T-helper 1 cell (primary cell): Measurements from ENCODE around the gene LIN52.
"Not testable (repeated sequence)": the region's sequence is repeated elsewhere in the genome, so short reads cannot be mapped to it uniquely, and the experiment has no call there.

Experiments
- DNase-seq, 5 donors: peaks; one replicate each; pipeline ENCODE4 v3.0.0-alpha.2; 2012 to 2020

LIN52 gene

DNA sequence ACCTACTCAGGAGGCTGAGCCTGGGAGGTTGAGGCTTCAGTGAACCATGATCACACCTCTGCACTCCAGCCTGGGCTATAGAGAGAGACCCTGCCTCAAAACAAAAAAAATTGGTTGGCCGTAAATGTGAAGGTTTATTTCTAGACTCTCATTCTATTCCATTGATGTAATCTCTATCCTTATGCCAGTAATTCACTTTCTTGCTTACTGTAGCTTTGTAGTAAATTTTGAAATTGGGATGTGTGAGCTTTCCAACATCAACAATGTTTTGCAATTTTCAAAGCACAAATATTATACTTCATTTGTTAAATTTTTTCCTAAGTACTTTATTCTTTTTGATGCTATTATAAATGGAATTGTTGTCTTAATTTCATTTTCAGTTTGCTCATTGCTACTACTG is 24.6 kb downstream of the LIN52 start:
- no peak for DNase-seq

GRCh38 chr14:74111395-74112216 is 26.9 kb downstream of the LIN52 start:
- peak in 1 of 5 donors; percentile 30 for DNase-seq

GRCh38 chr14:74125487-74125886 is 40.7 kb downstream of the LIN52 start:
- DNase-seq: not testable (repeated sequence)

- no peak for DNase-seq
These were observed 41.7 kb downstream of the LIN52 start for GRCh38 chr14:74126315-74127013.

DNA sequence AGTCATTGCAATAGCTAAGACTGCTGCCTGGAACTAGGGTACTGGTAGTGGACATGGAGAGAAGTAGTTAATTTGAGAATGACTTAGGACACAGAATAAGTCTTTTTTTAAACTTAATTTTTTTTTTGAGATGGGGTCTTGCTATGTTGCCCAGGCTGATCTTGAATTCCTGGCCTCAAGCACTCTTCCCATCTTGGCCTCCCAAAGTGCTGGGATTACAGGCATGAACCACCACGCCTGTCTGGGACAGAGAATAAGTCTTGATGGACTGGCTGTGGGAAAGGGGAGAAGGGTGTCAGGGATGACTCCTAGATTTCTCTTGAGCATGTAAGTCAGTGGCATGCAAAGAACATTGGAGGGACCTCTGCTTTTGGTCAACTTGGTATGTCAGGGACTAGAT is 42.9 kb downstream of the LIN52 start:
- no peak for DNase-seq

GRCh38 chr14:74133833-74134481 is 49.2 kb downstream of the LIN52 start:
- no peak for DNase-seq

DNA sequence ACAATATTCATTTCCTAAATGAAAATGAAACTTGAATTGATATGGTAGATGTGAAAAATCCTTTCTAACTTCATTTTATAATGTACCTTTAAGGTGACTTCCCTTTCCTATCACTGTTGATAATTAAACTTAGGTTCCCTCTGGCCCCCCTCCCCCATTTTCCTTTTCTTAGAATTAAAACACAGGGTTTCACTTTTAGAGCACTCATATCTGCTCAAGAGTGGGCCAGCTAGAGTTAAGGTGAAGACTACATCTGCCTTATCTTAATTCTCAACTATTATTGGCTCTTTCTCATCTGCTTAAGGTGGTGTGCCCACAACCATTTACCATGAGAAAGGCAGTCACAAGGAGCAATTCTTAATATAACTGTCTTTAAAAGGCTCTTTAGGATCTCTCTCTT is 49.7 kb downstream of the LIN52 start:
- DNase-seq: no peak

GRCh38 chr14:74135426-74135825 is 50.7 kb downstream of the LIN52 start:
- no peak for DNase-seq

GRCh38 chr14:74140374-74140850 is 55.7 kb downstream of the LIN52 start:
- DNase-seq: no peak

DNA sequence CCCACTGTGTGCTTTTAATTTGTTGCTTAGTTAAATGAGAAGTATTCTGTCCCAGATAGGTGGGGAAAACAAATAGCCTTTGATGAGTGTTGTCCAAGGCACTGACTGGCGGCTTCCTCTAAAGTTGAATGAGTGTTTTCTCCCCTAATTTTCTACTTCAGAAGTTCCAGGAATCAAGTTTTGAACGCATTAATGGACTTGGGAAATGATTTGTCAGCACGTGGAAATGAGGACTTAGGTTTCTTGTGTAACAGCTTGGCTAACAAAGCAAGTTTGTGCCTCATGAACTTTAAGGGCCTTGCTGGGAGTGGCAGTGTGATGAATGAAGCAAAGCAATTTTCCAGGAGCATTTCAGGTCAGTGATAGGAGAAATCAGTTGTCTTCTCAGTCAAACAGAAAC is 56.9 kb downstream of the LIN52 start:
- DNase-seq: no peak

DNA sequence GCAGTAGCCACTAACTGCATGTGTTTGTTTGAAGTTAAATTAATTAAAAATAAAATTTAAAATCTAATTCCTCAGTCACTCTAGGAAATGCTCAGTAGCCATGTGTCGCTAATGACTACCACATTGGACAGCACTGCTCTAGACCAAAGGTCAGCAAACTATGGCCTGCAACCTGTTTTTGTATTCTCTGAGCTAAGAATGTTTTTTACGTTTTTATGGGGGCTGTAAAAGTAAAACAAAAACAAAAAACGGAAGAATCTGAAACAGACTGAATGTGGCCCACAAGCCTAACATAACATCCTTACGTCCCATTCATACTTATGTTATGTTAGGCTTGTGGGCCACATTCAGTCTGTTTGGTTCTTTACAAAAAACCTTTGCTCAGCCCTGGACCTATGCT is 57.8 kb downstream of the LIN52 start:
- DNase-seq: no peak

DNA sequence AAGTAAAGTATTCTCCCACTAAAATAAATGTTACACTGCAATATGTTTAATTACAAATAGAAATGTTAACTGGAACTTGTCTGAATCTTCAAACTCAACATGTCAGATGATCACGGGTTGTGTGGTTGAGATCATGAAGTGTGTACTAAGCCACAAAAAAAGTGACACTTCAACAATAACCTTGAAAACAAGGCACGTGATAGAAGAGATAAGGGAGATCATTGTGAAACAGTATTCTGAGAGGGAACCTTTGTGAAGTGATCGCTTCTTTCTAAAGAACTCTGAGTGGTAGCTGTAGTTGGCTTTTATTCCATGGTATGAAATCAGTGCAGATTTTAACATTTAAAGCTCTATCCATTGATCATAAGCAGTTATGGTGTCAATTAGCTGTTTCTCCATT is 60.0 kb downstream of the LIN52 start:
- DNase-seq: no peak

DNA sequence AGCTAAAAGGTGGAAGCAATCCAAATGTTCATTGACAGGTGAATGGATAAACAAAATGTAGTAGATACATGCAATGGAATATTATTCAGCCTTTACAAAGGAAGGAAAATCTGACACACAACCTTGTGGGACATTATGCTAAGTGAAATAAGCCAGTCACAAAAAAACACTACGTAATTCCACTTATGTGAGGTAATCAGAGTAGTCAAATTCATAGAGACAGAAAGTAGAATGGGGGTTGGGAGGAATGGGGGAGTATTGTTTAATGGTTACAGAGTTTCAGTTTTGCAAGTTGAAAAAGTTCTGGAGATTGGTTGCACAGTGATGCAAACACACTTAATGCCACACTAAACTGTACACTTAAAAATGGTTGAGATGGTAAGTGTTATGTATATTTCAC is 62.8 kb downstream of the LIN52 start:
- DNase-seq: no peak

- no peak for DNase-seq
These were observed 63.9 kb downstream of the LIN52 start for GRCh38 chr14:74148705-74149104.

DNA sequence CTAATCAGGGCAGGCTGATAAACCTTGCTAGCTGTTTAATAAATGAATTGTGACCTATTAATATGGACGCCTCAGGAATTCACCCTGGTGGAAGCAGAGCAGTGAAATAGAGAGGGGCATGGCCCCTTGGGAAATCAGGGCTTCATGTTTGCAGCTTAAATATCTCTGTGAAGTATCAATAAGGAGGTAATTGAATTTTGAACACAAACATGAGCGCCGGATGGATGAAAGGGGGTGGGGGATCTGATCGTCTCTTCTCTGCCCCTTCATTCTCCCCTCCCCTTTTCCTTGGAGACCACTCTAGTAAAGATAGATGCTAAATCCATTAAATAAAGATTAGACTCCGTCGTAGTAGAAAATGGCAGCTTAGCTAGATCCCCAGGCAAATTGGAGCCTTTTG is 70.5 kb downstream of the LIN52 start:
- no peak for DNase-seq

DNA sequence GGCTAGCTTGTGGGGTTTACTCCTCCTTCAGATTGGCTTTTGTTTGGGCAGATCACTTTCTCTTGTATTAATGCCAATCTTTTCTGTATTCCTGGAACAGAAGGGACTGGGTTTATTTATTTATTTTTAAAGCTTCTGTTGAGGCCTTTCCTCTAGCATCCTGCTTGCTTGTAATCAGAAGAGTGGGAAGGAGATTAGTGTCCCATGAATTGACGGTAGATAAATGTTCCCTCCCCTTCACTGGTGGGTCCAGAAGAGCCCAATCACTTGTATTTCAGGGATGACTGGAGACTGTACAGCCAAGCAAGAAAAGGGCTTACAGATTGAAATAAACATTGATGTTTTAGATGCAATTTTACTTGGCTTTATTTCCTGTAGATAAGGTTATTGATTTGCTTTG is 71.0 kb downstream of the LIN52 start:
- DNase-seq: no peak

DNA sequence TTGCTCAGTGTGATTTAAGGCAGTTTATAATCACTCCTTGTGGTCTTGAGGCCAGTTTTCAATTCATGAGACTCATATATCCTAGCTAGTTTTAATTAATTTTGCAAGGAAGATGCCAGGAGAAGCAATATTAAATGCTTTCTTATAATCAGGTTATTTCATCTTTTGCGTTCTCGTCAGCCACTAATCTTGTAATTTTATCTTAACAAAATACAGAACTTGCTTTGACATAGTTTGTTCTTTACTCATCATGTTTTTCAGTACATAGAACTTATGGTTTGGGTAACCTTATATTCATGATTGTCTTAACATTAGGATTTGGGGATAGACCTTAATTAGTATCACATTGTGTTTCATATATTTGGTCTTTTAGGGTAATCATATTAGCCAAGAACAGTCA is 76.0 kb downstream of the LIN52 start:
- DNase-seq: no peak

DNA sequence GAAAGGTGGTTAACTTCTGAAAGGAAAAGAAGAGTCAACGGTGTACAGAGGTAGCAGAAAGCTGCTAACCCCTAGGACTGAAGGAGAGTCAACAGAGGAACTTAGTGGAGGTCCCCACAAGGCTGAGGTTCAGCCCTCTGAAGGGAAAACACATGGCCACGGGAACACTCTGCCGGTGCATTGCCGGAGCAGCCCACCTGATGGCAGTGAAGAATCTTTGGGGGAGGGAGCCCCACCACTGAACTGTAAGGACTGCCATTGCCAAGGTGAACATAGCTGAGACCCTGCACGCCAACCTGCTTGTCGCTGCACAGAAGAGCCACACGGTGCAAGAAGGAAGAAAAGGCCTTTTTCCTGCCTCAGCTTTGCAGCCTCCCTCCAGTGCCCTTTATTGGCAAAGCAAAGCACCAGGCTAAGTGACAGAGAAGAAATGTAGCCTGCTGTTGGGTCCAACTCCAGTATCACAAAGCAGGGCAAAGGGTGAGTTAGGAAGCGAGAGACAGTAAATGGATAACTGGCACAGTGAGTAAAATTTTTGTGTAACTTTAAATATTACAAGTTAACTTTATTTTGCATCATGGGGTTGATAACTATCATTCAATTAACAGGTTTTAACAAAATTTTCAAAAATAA is 76.9 kb downstream of the LIN52 start:
- no peak for DNase-seq

GRCh38 chr14:74169906-74170305 is 85.2 kb downstream of the LIN52 start:
- no peak for DNase-seq

DNA sequence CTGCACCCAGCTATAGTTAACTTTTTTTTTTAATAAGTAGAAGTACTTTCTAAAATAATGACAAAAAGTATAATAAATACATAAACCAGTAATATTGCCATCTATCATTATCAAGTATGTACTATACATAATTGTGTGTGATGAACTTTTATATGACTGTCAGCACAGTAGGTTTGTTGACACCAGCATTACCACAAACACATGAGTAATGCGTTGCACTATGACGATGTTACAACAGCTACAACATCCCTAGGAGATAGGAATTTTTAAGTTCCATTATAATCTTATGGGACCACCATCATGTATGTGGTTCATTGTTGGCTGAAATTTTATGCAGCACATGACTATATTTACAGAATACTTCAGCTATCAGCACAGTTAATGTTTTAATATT is 91.6 kb downstream of the LIN52 start:
- DNase-seq: no peak

GRCh38 chr14:74179856-74180255 is 95.1 kb downstream of the LIN52 start:
- no peak for DNase-seq

DNA sequence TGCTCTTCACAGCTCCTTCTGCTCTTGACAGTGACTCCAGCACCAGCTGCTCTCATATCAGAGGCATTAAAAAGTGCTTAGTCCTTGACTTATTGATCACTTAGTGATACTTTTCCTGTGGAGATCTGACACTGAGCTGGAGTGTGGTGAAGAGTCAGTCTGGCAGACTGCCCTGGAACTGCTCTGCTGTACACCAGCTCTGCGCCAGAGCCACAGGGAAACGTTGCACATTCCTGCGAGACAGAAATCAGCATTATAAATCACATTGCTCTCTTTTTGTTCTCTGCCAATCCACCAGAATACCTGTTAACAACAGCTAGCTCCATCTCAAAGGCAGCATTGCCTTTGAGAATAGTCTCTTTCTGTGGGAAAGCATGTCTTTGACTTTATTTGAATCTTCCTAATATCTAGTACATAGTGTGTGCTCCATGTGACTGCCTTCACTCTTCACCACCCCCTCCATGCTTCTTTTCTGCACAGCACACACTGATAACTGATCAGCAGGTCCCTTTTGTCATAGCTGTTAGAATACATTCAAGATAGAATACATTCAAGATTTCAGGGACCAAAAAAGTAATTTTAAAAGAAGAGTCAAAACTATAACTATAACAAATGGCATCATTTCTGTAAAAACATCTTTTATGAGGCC is 106.3 kb downstream of the LIN52 start:
- no peak for DNase-seq
